ENCODE data around the gene GIT1. TPM values are rescaled to one million over a fixed set of nuclear protein-coding genes. Genes with fewer than 3 reads are reported as not detected.

The GIT1 gene
- total and polyA plus RNA-seq, 4 donors, result 2.2 to 11.1 (median 4.9) TPM

DNA sequence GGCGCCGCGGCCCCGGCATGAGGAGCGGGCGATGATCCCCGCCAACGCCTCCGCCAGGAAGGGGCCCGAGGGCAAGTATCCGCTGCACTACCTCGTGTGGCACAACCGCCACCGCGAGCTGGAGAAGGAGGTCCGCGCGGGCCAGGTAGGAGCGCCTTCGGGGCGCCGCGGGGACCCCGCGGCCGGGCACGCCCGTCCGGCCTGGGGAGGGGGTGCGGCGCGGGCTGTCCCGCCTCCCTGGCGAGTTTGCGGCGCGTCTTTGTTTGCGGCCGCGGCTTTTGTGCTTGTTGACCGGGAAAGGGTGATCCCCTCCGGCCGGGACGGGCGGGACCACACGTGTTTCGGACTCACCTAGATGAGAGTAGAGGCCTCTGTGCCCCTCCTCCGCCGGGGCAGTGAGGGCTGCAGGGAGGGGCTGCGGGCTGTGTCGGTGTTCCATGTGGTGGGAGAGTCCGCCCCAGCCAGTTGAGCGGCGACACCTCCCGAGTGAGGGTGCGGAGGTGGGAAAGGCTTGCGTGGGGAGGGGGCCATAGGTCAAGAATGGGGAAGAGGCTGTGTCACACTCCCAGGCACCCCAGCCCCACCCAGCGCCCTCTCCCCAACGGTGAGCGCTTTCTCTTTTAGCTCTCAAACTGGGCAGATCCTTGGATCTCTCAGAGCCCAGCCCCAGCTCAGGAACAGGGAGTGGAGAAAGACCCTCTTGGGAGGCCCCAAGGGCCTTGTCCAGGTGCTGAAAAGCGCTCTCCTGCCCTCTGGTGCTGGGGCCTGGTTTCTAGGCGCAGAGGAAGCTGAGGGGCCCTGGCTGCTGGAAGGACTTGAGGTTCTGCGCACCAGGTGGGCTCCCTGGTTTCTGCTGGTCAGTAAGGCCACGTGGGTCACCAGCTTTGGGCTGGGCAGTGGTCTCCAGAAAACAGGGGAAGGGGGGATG is 4.4 kb upstream of the GIT1 start:
- peak overlapping the region in 2 of 3 donors; percentile 40 to 77 for H3K4me3 ChIP-seq (ENCODE audit: low read depth in 1 of 3, low read length in 3 of 3)
- no peaks in the 10 kb centered on the region for H3K9me3 ChIP-seq (ENCODE audit: control insufficient read depth in 4 of 4, low read length in 3 of 4)
- H3K9ac ChIP-seq (ENCODE audit: low read depth in 1 of 2, low read length in 2 of 2), result no peak overlapping the region
- no peak overlapping the region for H3K27ac ChIP-seq (ENCODE audit: low read depth in 1 of 2, low read length in 2 of 2)
- no peak for TF ChIP-seq FOXA1 (IDR thresholded peaks at IDR 0.05)
- TF ChIP-seq HNF4A (conservative IDR thresholded peaks at IDR 0.05), result no peak
- no peak for TF ChIP-seq JUND (IDR thresholded peaks at IDR 0.05)
- TF ChIP-seq NR2F2 (IDR thresholded peaks at IDR 0.05), result no peak
- no peak for TF ChIP-seq GABPA (IDR thresholded peaks at IDR 0.05 in 1 of 2, conservative IDR thresholded peaks at IDR 0.05 in 1 of 2)
- no peak for TF ChIP-seq FOXA2 (IDR thresholded peaks at IDR 0.05)
- peak; percentile 97 for TF ChIP-seq REST (IDR thresholded peaks at IDR 0.05)
- TF ChIP-seq RAD21 (IDR thresholded peaks at IDR 0.05), result peak; percentile 11 to 25
- TF ChIP-seq, protein P1, sequence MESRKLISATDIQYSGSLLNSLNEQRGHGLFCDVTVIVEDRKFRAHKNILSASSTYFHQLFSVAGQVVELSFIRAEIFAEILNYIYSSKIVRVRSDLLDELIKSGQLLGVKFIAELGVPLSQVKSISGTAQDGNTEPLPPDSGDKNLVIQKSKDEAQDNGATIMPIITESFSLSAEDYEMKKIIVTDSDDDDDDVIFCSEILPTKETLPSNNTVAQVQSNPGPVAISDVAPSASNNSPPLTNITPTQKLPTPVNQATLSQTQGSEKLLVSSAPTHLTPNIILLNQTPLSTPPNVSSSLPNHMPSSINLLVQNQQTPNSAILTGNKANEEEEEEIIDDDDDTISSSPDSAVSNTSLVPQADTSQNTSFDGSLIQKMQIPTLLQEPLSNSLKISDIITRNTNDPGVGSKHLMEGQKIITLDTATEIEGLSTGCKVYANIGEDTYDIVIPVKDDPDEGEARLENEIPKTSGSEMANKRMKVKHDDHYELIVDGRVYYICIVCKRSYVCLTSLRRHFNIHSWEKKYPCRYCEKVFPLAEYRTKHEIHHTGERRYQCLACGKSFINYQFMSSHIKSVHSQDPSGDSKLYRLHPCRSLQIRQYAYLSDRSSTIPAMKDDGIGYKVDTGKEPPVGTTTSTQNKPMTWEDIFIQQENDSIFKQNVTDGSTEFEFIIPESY (IDR thresholded peaks at IDR 0.05), result no peak
- no peak for TF ChIP-seq MAX (IDR thresholded peaks at IDR 0.05)
- DNase-seq (ENCODE audit: low spot score), result no peak
- H3K4me1 ChIP-seq (ENCODE audit: control insufficient read depth in 4 of 4, insufficient read depth in 4 of 4, low read length in 3 of 4), result peaks cover 6 to 43% (median 32%) of the 10 kb centered on the region in 4 donors
- H3K27me3 ChIP-seq (ENCODE audit: control insufficient read depth in 4 of 4, insufficient read depth in 4 of 4, low read length in 3 of 4), result no peaks in the 10 kb centered on the region
- WGBS, result 10% methylated on average over 64 of the region's 64 CpGs
- no peaks in the 10 kb centered on the region for H3K36me3 ChIP-seq (ENCODE audit: control insufficient read depth in 4 of 4, insufficient read depth in 3 of 4, low read depth in 1 of 4, low read length in 3 of 4)

- TF ChIP-seq MAX (IDR thresholded peaks at IDR 0.05) (no peak), HNF4A (conservative IDR thresholded peaks at IDR 0.05) (no peak), FOXA1 (IDR thresholded peaks at IDR 0.05) (no peak), SP1 (IDR thresholded peaks at IDR 0.05) (no peak), JUND (IDR thresholded peaks at IDR 0.05) (no peak), NR2F2 (IDR thresholded peaks at IDR 0.05) (no peak), YY1 (IDR thresholded peaks at IDR 0.05) (no peak), TAF1 (conservative IDR thresholded peaks at IDR 0.05) (no peak), RAD21 (IDR thresholded peaks at IDR 0.05) (no peak), FOXA2 (IDR thresholded peaks at IDR 0.05) (no peak), GABPA (IDR thresholded peaks at IDR 0.05 in 1 of 2, conservative IDR thresholded peaks at IDR 0.05 in 1 of 2) (no peak), ATF3 (IDR thresholded peaks at IDR 0.05) (no peak), HNF4G (IDR thresholded peaks at IDR 0.05) (no peak), REST (IDR thresholded peaks at IDR 0.05) (no peak), EGR1 (IDR thresholded peaks at IDR 0.05; ENCODE audit: low read depth in 2 of 2) (no peak)
- TF ChIP-seq, protein P2, sequence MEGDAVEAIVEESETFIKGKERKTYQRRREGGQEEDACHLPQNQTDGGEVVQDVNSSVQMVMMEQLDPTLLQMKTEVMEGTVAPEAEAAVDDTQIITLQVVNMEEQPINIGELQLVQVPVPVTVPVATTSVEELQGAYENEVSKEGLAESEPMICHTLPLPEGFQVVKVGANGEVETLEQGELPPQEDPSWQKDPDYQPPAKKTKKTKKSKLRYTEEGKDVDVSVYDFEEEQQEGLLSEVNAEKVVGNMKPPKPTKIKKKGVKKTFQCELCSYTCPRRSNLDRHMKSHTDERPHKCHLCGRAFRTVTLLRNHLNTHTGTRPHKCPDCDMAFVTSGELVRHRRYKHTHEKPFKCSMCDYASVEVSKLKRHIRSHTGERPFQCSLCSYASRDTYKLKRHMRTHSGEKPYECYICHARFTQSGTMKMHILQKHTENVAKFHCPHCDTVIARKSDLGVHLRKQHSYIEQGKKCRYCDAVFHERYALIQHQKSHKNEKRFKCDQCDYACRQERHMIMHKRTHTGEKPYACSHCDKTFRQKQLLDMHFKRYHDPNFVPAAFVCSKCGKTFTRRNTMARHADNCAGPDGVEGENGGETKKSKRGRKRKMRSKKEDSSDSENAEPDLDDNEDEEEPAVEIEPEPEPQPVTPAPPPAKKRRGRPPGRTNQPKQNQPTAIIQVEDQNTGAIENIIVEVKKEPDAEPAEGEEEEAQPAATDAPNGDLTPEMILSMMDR (IDR thresholded peaks at IDR 0.05; ENCODE audit: low read depth, low read length, missing input control), result no peak
- Histone ChIP-seq H3K27me3 (ENCODE audit: control insufficient read depth in 4 of 4, insufficient read depth in 4 of 4, low read length in 3 of 4) (no peaks in the 10 kb centered on the region), H3K4me3 (ENCODE audit: low read depth in 1 of 3, low read length in 3 of 3) (peak within 1 kb of the TSS; percentile 40 to 77 (median 45)), H3K4me1 (ENCODE audit: control insufficient read depth in 4 of 4, insufficient read depth in 4 of 4, low read length in 3 of 4) (peaks cover 6 to 51% (median 38%) of the 10 kb centered on the region in 4 donors), H3K9ac (ENCODE audit: low read depth in 1 of 2, low read length in 2 of 2) (no peak within 1 kb of the TSS), H3K9me3 (ENCODE audit: control insufficient read depth in 4 of 4, low read length in 3 of 4) (no peaks in the 10 kb centered on the region), H3K36me3 (ENCODE audit: control insufficient read depth in 4 of 4, insufficient read depth in 3 of 4, low read depth in 1 of 4, low read length in 3 of 4) (no peaks in the 10 kb centered on the region), H3K27ac (ENCODE audit: low read depth in 1 of 2, low read length in 2 of 2) (no peak within 1 kb of the TSS)
- DNase-seq (ENCODE audit: low spot score), result no peak
- under 1% methylated on average over 96 of the region's 96 CpGs for WGBS
Measured at GRCh38 chr17:29592850-29593551, 3.6 kb upstream of the GIT1 start, which contains the start of gene ANKRD13B. Gene ANKRD13B (plus strand): TSS chr17:29593132. CDS start chr17:29593622, 490 bp downstream.
